Measurements from ENCODE around the gene SOD2. TPM values are rescaled to one million over a fixed set of nuclear protein-coding genes. Genes with fewer than 3 reads are reported as not detected.

The SOD2 gene
- 40.8 and 47.2 TPM in 2 replicates for total RNA-seq (2011; cell fraction: chromatin; rRNA removed; ENCODE audit: low replicate concordance)
- 16.8 and 23.3 TPM in 2 replicates for total RNA-seq (2011; cell fraction: nucleolus; rRNA removed)
- 28.5 and 41.5 TPM in 2 replicates for total RNA-seq (2011; cell fraction: nucleoplasm; rRNA removed)
- 87.0 and 95.0 TPM in 2 replicates for total RNA-seq (2014; rRNA removed)
- total RNA-seq (2014; rRNA removed; fragmentation: Illumina TruSeq; extraction: Trizol), result 120 and 127 TPM in 2 replicates
- 113 and 115 TPM in 2 replicates for total RNA-seq (2015; rRNA removed; fragmentation: Illumina TruSeq; extraction: Trizol)
- total RNA-seq (2021), result 140 and 147 TPM in 2 replicates
- 95.8 and 116 TPM in 2 replicates for polyA plus RNA-seq (2011; rRNA removed)
- polyA plus RNA-seq (2011; cell fraction: cytosol; rRNA removed), result 66.2 and 79.3 TPM in 2 replicates
- polyA plus RNA-seq (2011; cell fraction: nucleus; rRNA removed), result 22.1 and 31.7 TPM in 2 replicates
- polyA plus RNA-seq (2012), result 90.1 and 109 TPM in 2 replicates
- 113 and 115 TPM in 2 replicates for polyA plus RNA-seq (2014; fragmentation: Illumina TruSeq; extraction: Trizol)
- 10 to 100 TPM; 39.8 to 58.3 TPM for polyA plus RNA-seq (2014; fragmentation: Nextera tagmentation; extraction: Ambion mirVana)
- polyA plus RNA-seq (2014; rRNA removed), result 86.6 and 111 TPM in 2 replicates
- 123 and 131 TPM in 2 replicates for polyA minus RNA-seq (2011; rRNA and poly(A)+ RNA removed)
- 56.7 and 65.4 TPM in 2 replicates for polyA minus RNA-seq (2011; cell fraction: cytosol; rRNA and poly(A)+ RNA removed)
- 17.0 and 33.3 TPM in 2 replicates for polyA minus RNA-seq (2011; cell fraction: nucleus; rRNA and poly(A)+ RNA removed)
- percentile 89 among the genes with signal in this experiment for Bru-seq, nascent RNA
- BruChase-seq, experiment 1, labeled RNA remaining after a 2-hour chase, result percentile 95 among the genes with signal in this experiment
- percentile 97 among the genes with signal in this experiment for BruChase-seq, experiment 2, labeled RNA remaining after a 6-hour chase
- long read RNA-seq, experiment 1, full-length matches to known transcripts, result 276 of 400 reads
- long read RNA-seq, experiment 1, partial matches to known transcripts, result 42 of 400 reads
- long read RNA-seq, experiment 1, other reads (novel, unspliced or antisense), result 82 of 400 reads
- long read RNA-seq, experiment 2, full-length matches to known transcripts, result 44 of 112 reads
- long read RNA-seq, experiment 2, partial matches to known transcripts, result 10 of 112 reads
- long read RNA-seq, experiment 2, other reads (novel, unspliced or antisense), result 58 of 112 reads
- long read RNA-seq, experiment 3, full-length matches to known transcripts, result 45 of 48 reads
- long read RNA-seq, experiment 3, partial matches to known transcripts, result 0 of 48 reads
- long read RNA-seq, experiment 3, other reads (novel, unspliced or antisense), result 3 of 48 reads

- no TSS peak for BruUV-seq (replicated peaks)
- ATAC-seq (peak; percentile 85), FAIRE-seq (peak; percentile 26), DNase-seq (ENCODE audit: extremely low read depth in 1 of 4, low spot score in 3 of 4) (peak; percentile 90 to 98 (median 96))
- peaks cover 9% of the 10 kb centered on the region for H4K20me1 ChIP-seq (replicated peaks; ENCODE audit: control insufficient read depth, insufficient read depth, low read length)
- no peaks in the 10 kb centered on the region for H3K9me3 ChIP-seq (replicated peaks; ENCODE audit: control insufficient read depth, insufficient read depth, low read depth, low read length)
- H3K9ac ChIP-seq (ENCODE audit: insufficient read depth in 1 of 2, low read depth in 2 of 2, low read length in 2 of 2), result peak within 1 kb of the TSS; percentile 89 to 99
- CTCF ChIA-PET (ENCODE audit: low intra/inter-chr PET ratio), result interaction anchor here (0.7 kb wide), 2 partner anchors 112 to 161 kb away, joined by 3 read pairs; no protein-coding TSS in a partner anchor
- H3K4me3 ChIP-seq, result peak within 1 kb of the TSS; percentile 93
- H3K36me3 ChIP-seq (ENCODE audit: control insufficient read depth, insufficient read depth, low read length), result peaks cover 39% of the 10 kb centered on the region
- peaks cover 19 to 25% of the 10 kb centered on the region in 2 experiments; a peak in 4 of 5 replicates for H3K4me1 ChIP-seq (replicated peaks in 1 of 2; ENCODE audit: control insufficient read depth in 2 of 2, insufficient read depth in 2 of 2, low read length in 2 of 2)
- WGBS (ENCODE audit: insufficient coverage, low coverage, missing lambda C conversion rate), result 0% methylated on average over 45 of the region's 74 CpGs
- H3K27ac ChIP-seq (ENCODE audit: extremely low read depth, low read depth, low read length), result peak within 1 kb of the TSS; percentile 98
- H3K9me1 ChIP-seq (ENCODE audit: control insufficient read depth, insufficient read depth, low read length), result no peaks in the 10 kb centered on the region
- intact Hi-C loops (cut with micrococcal nuclease), result loop anchor here (1.0 to 5.0 kb wide), 3 partner anchors 34 to 409 kb away; partner anchors contain the start of gene WTAP
- POLR2A ChIA-PET, result interaction anchor here (0.6 to 3.1 kb wide), 20 partner anchors 10 to 1496 kb away, joined by 3 to 16 read pairs (median 3); partner anchors contain the start of genes ACAT2, MRPL18, TCP1 and WTAP
- in situ Hi-C loops (cut with MboI), result no loop called here
- H3K79me2 ChIP-seq (ENCODE audit: control insufficient read depth, insufficient read depth, low read length), result peaks cover 48% of the 10 kb centered on the region
- H2AFZ ChIP-seq (ENCODE audit: low read depth, low read length), result peak within 1 kb of the TSS; percentile 98
- peak within 1 kb of the TSS; percentile 96 for H3K4me2 ChIP-seq (ENCODE audit: insufficient read depth, low read length)
- no peaks in the 10 kb centered on the region for H3K27me3 ChIP-seq (ENCODE audit: control insufficient read depth in 2 of 2, insufficient read depth in 2 of 2, low read length in 2 of 2)
- peak; percentile 10; the same call in 1 of the 2 replicates for TF ChIP-seq MTA3 (IDR thresholded peaks at IDR 0.05; ENCODE audit: borderline replicate concordance)
- no peak for TF ChIP-seq MYNN (IDR thresholded peaks at IDR 0.05)
- TF ChIP-seq MYNN (CRISPR knock-in tag; IDR thresholded peaks at IDR 0.05), result no peak
- TF ChIP-seq CREB1 (IDR thresholded peaks at IDR 0.05), result peak; percentile 23; the same call in 1 of the 2 replicates
- TF ChIP-seq CREB1 (CRISPR knock-in tag; IDR thresholded peaks at IDR 0.05), result peak; percentile 45
- TF ChIP-seq ZNF134 (CRISPR knock-in tag; conservative IDR thresholded peaks at IDR 0.05), result 0 out of 2 replicates have a peak, but pooled peaks have one; percentile 37
- TF ChIP-seq, protein P1, sequence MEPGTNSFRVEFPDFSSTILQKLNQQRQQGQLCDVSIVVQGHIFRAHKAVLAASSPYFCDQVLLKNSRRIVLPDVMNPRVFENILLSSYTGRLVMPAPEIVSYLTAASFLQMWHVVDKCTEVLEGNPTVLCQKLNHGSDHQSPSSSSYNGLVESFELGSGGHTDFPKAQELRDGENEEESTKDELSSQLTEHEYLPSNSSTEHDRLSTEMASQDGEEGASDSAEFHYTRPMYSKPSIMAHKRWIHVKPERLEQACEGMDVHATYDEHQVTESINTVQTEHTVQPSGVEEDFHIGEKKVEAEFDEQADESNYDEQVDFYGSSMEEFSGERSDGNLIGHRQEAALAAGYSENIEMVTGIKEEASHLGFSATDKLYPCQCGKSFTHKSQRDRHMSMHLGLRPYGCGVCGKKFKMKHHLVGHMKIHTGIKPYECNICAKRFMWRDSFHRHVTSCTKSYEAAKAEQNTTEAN (CRISPR knock-in tag; IDR thresholded peaks at IDR 0.05), result no peak
- TF ChIP-seq MIER1 (IDR thresholded peaks at IDR 0.05; ENCODE audit: low read depth), result no peak
- TF ChIP-seq HMGXB4 (CRISPR knock-in tag; IDR thresholded peaks at IDR 0.05), result 0 out of 2 replicates have a peak, but pooled peaks have one; percentile 45
- TF ChIP-seq, protein P2, sequence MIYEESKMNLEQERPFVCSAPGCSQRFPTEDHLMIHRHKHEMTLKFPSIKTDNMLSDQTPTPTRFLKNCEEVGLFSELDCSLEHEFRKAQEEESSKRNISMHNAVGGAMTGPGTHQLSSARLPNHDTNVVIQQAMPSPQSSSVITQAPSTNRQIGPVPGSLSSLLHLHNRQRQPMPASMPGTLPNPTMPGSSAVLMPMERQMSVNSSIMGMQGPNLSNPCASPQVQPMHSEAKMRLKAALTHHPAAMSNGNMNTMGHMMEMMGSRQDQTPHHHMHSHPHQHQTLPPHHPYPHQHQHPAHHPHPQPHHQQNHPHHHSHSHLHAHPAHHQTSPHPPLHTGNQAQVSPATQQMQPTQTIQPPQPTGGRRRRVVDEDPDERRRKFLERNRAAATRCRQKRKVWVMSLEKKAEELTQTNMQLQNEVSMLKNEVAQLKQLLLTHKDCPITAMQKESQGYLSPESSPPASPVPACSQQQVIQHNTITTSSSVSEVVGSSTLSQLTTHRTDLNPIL (CRISPR knock-in tag; IDR thresholded peaks at IDR 0.05), result no peak
- no peak for TF ChIP-seq ZNF197 (CRISPR knock-in tag; IDR thresholded peaks at IDR 0.05; ENCODE audit: low read depth)
- no peak for TF ChIP-seq HEY1 (CRISPR knock-in tag; IDR thresholded peaks at IDR 0.05; ENCODE audit: borderline replicate concordance)
These were observed at the start of gene SOD2 for GRCh38 chr6:159693128-159693893. Gene SOD2 (minus strand): TSS chr6:159693241. CDS start chr6:159693167, 74 bp downstream.
